Bronchial epithelial cell (primary cell): ENCODE results near the gene RBPMS2. TPM values are rescaled to one million over a fixed set of nuclear protein-coding genes. Genes with fewer than 3 reads are reported as not detected.
A peak's percentile ranks its signal among the peaks of the same experiment; 100 is the strongest.

Experiments used
- DNase-seq: peaks from one replicate; pipeline ENCODE4 v3.0.0-alpha.2; 2010; ENCODE audit warnings: low read depth
- FAIRE-seq: peaks from 2 replicates; lab custom pipeline; 2011; peaks lifted over from hg19 to GRCh38; lab: Jason Lieb, UNC
- H3K27me3 ChIP-seq: 2 replicates; pipeline ENCODE4 v1.5.1; 2011; ENCODE audit warnings: low read length; ENCODE audit not compliant: control insufficient read depth, insufficient read depth
- H3K36me3 ChIP-seq: 2 replicates; pipeline ENCODE4 v1.5.1; 2011; ENCODE audit warnings: low read length; ENCODE audit not compliant: control insufficient read depth, insufficient read depth
- H3K4me3 ChIP-seq: 2 replicates; pipeline ENCODE4 v1.5.1; 2011; ENCODE audit warnings: mild to moderate bottlenecking, low read depth, low read length, control low read depth
- total RNA-seq: library from RNA; depleted of rRNA; stranded (reverse); fragments of >200 nt; gene quantifications from 2 replicates; pipeline ENCODE4 v1.2.1, GENCODE V29; 2014
- TF ChIP-seq, protein P1 (sequence below): IDR thresholded peaks from 2 replicates; pipeline ENCODE4 v1.5.1; 2011; ENCODE audit warnings: mild to moderate bottlenecking, moderate library complexity, low read length, control low read depth, inconsistent platforms; ENCODE audit not compliant: insufficient read depth, severe bottlenecking

Gene RBPMS2
- total RNA-seq, 1 donor from 2014 or later, result not detected

DNA sequence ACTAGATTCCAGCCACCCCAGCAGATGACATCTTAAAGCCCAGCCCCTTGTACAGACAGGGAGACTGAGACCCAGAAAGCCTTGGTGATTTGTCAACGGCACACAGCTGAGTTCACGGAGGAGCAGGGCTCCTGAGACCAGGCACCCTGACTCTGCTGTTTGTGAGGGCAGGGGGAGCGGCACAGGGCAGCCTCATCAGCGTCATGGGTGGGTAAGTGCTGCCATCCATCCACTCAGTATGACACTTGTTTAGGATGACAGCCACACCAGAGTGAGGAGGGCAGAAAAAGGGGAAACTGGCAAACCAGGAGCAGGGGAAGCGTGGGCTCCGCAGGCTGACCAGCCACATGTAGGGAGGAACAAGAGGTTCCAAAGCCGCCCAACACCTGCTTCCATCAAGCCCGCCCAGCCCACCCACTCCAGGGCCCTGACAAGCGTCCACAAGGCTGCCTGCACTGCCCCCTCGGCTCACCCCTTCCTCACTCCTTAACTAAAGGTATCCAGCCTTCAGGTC is 19.9 kb downstream of the RBPMS2 start:
- Histone ChIP-seq H3K36me3 (no peaks in the 10 kb centered on the region), H3K27me3 (peaks cover 2% of the 10 kb centered on the region), H3K4me3 (no peak overlapping the region)
- FAIRE-seq, result no peak
- no peak for DNase-seq
- TF ChIP-seq, protein P1, sequence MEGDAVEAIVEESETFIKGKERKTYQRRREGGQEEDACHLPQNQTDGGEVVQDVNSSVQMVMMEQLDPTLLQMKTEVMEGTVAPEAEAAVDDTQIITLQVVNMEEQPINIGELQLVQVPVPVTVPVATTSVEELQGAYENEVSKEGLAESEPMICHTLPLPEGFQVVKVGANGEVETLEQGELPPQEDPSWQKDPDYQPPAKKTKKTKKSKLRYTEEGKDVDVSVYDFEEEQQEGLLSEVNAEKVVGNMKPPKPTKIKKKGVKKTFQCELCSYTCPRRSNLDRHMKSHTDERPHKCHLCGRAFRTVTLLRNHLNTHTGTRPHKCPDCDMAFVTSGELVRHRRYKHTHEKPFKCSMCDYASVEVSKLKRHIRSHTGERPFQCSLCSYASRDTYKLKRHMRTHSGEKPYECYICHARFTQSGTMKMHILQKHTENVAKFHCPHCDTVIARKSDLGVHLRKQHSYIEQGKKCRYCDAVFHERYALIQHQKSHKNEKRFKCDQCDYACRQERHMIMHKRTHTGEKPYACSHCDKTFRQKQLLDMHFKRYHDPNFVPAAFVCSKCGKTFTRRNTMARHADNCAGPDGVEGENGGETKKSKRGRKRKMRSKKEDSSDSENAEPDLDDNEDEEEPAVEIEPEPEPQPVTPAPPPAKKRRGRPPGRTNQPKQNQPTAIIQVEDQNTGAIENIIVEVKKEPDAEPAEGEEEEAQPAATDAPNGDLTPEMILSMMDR, result no peak

GRCh38 chr15:64754663-64755426 is 20.5 kb downstream of the RBPMS2 start:
- H3K27me3 ChIP-seq, result peaks cover 2% of the 10 kb centered on the region
- FAIRE-seq, result no peak

DNA sequence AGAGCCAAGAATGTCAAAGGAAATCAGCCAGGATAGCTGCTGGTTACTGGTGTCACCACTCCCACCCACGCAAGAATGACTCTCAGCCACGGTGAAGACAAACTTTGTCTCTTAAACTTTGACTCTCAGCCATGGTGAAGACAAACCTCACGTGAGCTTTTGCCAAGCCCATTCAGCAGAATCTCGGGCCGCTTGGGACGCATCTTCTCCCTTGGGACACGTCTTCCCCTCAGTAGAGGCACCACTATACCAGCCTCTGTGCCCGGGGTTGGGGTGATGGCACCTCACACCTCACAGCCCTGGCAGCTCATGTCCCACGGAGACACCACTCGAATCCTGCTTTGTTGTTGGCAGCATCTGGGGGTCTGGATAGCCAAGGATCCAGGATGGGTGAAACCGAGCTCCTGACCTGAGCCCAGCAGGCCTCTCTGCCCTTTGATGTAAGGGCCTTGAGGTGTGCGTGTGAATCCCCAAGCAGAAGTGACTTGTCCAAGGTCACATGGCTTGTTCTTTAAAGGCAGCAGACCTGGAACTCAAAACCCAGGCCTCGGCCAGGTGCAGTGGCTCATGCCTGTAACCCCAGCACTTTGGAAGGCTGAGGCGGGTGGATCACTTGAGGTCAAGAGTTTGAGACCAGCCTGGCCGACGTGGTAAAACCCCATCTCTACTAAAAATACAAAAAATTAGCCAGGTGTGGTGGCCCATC is 21.8 kb downstream of the RBPMS2 start:
- DNase-seq (no peak), FAIRE-seq (no peak)
- peaks cover 2% of the 10 kb centered on the region for H3K27me3 ChIP-seq
- TF ChIP-seq, protein P1, result no peak
- H3K36me3 ChIP-seq, result no peaks in the 10 kb centered on the region
- no peak overlapping the region for H3K4me3 ChIP-seq

More at GRCh38 chr15:64754663-64755426, 20.5 kb downstream of the RBPMS2 start:
- TF ChIP-seq, protein P1, result no peak
- DNase-seq, result no peak
- Histone ChIP-seq H3K36me3 (no peaks in the 10 kb centered on the region), H3K4me3 (no peak overlapping the region)

GRCh38 chr15:64751464-64751863 is 23.9 kb downstream of the RBPMS2 start:
- no peaks in the 10 kb centered on the region for H3K27me3 ChIP-seq
- TF ChIP-seq, protein P1, result no peak
- no peak for FAIRE-seq

GRCh38 chr15:64749999-64750657 is 25.3 kb downstream of the RBPMS2 start:
- peak; percentile 5 for DNase-seq

More at GRCh38 chr15:64751464-64751863, 23.9 kb downstream of the RBPMS2 start:
- Histone ChIP-seq H3K4me3 (no peak overlapping the region), H3K36me3 (no peaks in the 10 kb centered on the region)
- no peak for DNase-seq

More at GRCh38 chr15:64749999-64750657, 25.3 kb downstream of the RBPMS2 start:
- FAIRE-seq, result no peak
- H3K27me3 ChIP-seq, result no peaks in the 10 kb centered on the region
- TF ChIP-seq, protein P1, result no peak
- H3K36me3 ChIP-seq, result no peaks in the 10 kb centered on the region
- H3K4me3 ChIP-seq, result no peak overlapping the region
